NCI-H345 treated with DMSO at 0.1 percent for 48 hours (cell line): ENCODE data around the gene TRPM2.

ENCODE experiments used
- DNase-seq: peaks from one replicate; lab custom pipeline; 2025; ENCODE audit not compliant: unreplicated experiment; lab: John Stamatoyannopoulos, UW

The TRPM2 gene

DNA sequence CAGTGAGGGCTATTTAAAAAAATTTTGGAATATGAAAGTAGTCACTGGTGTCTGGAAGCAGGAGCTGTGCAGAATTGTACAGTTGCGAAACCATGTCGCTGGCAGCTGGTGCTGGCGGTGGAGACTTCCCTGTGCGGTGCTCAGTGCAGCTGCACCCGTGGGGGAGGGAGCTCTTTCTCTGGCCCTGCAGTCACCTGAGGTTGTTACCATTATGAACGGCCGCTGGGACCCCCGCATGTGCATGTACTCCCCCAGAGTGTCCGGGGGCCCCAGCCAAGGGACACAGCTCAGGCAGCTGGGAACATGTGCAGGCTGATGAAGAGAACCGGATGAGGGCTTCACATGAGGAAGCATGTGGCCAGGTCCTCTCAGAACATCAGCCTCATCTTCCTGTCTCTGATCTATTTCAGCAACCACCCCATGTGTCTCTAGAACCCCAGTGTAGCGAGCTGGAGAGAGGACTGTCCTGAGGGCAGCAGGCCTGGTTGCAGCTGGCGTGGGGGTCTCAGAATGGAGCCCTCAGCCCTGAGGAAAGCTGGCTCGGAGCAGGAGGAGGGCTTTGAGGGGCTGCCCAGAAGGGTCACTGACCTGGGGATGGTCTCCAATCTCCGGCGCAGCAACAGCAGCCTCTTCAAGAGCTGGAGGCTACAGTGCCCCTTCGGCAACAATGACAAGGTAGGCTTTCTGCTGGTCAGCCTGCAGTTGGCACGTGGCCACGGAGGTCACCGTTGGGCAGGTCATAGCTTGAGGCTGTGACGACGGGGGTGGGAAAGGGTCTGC is at the start of gene TRPM2:
TRPM2 (plus strand) TSS at position 431 of the 780 bp plus-strand sequence; CDS start at position 511, 80 bp downstream.
- no peak for DNase-seq

DNA sequence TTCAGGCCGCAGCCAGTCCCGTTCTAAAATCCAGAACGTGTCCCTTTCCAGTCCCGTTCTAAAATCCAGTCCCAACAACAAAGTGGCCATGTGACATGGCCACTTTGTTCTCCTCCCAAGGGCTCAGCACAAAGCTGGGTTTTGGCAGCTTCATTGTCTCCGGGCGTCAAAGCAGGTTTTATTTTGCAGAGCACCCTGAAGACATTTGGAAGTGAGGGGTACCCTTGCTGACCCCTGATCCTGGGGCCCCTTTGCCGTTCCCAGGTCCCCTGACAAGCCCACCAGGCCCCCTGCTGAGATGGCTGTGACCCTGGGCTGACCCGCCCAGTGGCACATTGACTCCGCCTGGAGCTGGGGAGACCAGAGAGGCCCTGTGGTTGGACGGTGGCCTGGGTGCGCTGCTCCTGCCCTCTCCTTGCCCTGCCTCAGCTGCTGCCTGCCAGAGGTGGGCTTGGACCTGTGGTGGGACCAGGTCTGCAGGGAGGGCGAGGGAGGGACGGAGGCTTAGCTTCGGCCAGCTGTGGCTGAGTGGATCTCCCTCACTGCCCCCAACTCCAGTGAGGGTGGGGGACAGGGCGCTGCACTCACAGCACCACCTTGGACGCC is 49.3 kb upstream of the TRPM2 start:
- DNase-seq: no peak

DNA sequence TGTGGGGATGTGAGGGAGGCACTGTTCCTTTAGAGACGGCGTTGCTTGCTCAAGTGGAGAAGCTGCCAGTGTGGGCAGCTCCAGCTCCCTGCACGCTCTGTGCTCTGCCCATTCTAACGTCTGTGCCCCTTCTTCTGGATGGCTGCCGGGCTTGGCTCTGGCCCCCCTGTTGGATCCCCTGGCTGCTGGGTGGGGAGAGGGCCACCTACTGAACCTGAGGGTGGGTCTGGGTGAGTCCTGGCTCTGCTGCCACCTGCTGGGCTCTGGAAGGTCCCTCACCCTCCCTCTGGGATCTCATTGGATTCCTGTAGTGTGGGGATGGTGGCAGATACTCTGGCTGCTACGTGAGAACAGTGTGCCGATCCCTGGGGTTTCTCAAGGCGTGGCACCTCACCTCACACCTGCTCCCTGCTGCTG is 48.5 kb upstream of the TRPM2 start:
- DNase-seq: peak; percentile 8

DNA sequence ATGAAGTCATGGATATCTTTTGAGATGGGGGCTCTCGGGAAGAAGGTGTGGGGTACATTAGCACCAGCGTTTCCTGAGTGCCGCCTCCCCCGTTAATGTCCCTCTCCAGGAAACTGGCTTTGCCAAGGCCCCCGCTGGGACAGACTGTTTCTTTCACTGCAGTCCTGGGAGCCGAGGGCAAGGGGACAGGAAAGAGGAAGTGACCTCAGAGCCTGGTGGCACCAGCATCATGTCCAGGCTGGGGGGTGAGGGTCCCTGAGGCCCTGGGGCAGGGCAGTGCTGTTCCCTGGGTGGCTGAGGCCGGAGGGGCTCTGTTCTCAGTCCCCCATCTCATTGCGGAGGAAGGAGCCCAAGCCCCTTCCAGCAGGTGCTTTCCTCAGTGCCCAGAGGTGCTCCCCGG is 47.7 kb upstream of the TRPM2 start:
- DNase-seq: no peak

DNA sequence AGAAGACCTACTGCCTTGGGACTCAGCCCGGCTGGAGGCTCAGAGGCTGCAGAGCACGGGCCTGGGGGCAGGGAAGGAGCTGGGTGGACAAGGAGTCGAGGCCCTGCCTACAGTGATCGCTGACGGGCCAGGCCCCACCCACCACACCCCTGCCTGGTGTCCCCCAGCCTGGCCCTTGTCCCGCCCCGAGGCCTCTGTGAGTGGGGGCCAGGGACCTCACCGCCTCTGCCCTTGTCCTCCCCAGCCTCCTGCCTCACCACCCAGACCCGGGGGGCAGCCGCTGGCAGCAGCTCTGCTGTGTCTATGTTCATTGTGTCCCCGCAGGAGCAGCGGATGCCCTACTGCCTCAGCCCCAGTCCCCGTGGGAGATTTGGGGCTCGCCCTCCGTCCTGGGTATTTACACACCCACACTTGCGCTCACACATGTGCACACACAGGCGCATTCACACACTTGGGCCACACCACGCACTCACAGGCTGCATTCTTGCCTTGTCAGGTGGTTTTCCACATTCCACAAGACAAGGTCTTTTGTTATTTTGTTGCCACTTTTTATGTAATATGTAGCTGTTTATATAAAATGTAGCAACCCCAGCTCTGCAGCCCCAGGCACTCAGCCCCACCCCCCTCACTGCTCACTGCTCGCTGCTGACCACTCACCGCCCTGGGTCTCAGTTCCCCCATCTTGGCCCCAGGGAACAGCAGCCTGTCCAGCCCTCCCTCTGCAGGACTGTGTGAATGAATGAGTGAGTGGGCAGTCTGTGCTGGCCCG is 46.3 kb upstream of the TRPM2 start:
- DNase-seq: no peak

DNA sequence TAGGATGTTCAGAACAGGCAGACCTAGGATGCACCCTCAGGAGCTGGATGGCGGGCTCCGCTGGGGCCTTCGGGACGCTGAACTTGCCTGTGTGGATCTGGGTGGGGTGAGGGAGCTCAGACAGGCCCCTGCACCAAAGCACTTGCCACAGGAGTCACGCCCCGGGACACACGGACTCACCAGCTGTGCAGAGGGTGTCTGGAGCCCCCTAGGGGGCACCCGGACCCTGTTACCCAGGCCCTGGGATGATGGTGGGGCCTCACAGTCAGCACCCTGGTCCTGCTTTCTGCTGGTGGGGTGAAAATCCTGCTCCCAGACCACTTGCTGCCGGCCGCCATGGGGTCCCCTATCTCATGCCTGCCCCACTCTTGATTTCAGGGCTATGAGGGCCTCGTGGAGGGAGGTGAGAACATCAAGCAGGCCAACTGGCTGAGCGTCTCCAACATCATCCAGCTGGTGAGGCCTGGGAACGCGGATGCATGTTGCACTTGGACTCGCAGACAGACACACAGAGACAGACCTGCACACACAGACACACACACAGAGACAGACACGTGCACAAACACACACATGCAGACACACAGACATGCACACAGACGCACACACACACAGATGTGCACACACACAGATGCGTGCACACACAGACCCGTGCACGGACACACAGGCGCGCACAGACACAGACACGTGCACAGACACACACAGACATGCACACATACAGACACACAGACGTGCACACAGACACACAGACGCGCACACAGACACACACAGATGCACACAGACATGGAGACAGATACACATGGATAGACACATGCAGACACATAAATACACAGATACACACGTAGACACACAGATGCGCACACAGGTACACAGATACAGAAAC is 42.6 kb upstream of the TRPM2 start:
- no peak for DNase-seq

DNA sequence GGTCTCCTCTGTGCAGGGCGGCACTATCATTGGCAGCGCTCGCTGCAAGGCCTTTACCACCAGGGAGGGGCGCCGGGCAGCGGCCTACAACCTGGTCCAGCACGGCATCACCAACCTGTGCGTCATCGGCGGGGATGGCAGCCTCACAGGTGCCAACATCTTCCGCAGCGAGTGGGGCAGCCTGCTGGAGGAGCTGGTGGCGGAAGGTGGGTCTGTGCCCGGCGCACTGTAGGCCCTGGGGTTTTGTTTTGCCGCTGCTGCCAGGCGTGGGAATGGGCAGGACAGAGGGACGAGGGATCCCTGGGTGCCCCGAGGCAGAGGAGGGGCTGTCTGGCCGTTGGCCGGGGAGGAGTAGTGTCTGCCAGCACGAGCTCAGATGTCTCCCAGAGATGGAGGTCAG is 41.3 kb upstream of the TRPM2 start:
- DNase-seq: no peak

DNA sequence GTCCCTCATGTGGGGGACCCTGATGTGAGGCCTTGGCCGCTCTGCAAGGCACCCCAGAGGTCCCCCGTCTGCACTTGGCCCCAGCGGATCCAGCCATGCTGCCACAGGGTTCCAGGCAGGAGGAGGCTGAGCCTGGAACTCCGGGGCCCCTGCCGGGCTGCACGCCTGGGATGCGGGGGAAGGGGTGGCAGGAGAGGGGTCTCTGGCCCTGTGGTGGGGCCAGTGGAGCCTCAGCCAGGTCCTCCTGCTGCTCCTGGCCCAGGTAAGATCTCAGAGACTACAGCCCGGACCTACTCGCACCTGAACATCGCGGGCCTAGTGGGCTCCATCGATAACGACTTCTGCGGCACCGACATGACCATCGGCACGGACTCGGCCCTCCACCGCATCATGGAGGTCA is 40.7 kb upstream of the TRPM2 start:
- no peak for DNase-seq

DNA sequence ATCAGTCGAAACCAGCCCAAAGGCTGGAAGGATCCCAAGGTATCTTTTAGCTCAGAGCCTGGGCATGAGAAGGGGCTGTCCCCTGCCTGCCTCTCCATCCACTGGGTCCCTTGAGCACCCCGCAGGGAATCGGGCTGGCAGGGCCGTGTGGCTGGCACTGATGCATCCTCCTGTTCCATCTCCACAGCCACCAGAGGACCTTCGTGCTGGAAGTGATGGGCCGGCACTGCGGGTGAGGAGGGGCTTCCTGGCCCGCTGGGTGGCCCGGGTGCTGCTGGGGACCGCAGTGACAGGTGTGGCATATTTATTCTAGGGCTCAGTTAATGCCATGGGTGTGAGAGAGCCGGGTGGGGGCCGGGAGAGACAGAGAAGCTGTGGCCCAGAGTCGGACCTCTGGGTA is 40.0 kb upstream of the TRPM2 start:
- no peak for DNase-seq

DNA sequence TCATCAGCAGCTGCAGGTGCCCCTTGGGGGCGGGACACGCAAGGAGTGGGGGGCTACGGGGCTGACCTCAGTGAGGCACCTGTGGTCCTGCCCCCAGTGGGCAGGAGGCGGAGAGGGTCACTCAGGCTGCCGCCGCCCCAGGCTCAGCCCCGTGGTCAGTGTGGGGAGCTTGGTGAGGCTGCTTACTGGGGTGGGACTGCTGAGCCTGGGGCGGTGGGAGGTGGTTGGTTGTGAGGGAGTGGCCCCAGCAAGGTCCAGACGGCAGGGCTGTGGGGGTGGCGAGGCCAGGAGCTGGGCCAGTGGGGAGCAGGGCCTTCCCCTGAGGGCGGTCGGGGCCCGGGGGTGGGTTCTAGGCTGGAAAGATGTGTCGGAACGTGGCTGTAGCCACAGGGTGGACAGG is 39.3 kb upstream of the TRPM2 start:
- no peak for DNase-seq

DNA sequence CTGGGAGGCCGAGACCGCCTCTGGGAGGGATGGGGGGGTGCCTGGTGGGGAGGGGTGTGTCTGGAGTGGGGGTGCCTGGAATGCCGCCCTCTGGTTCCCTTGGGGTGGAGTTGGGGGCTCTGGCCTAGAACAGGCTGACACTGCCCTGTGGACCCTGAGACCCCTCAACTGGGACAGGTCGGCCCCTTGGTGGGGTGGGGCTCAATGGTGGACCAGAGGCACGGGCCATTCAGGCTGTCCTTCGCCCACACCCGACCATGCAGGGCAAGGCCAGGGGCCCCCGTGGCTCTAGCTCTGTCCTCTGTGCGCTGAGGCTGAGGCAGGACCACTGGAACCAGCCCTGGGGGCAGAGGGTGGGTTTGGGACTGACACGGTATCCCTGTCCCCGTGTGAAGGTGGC is 38.9 kb upstream of the TRPM2 start:
- DNase-seq: no peak

DNA sequence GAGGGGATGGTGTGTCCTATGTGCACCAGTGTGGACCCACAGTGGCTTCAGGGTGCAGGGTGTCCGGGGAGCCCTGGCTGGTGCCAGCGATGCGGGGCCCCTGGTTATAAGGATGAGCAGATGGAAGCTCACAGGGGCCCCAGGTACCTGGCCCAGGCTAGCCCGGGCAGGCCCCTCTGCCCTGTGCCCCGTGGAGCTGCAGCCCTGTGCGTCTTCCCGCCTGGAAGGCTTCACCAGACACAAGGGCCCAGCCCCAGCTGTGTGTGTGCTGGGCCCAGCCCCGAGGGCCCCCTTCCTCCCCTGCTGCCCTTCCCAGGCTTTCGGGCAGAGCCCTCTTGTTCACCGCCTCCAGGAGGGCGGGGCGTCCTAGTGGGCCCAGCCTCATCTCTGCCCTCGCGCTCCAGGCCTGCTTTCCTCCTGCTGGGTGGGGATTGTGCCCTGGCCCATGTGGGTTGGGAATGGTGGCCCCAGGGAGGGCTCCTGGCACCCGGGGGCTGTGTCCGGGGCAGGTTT is 37.7 kb upstream of the TRPM2 start:
- no peak for DNase-seq

DNA sequence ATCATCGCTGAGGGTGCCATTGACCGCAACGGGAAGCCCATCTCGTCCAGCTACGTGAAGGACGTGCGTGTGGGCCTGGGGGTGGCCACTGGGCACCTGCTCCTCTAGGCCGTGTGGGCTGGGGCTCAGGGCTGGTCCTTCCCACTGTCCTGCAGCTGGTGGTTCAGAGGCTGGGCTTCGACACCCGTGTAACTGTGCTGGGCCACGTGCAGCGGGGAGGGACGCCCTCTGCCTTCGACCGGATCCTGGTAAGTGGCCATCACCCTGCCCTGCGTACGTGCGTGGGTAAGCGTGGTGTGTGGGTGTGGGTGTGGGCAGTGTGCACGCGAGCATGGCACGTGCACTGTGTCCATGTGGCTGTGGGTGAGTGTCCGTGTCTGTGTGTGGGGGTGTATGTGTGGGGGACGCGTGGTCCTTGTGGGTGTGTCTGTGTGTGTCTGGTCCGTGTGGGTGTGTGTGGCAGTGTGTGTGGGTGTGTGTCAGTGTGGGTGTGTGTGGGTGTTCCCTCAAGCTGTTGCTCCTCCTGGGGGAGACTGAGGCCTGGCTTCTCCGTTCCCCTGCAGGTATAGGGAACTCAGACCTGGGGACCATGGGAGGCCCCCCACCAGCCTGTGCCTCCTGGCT is 37.0 kb upstream of the TRPM2 start:
- no peak for DNase-seq

DNA sequence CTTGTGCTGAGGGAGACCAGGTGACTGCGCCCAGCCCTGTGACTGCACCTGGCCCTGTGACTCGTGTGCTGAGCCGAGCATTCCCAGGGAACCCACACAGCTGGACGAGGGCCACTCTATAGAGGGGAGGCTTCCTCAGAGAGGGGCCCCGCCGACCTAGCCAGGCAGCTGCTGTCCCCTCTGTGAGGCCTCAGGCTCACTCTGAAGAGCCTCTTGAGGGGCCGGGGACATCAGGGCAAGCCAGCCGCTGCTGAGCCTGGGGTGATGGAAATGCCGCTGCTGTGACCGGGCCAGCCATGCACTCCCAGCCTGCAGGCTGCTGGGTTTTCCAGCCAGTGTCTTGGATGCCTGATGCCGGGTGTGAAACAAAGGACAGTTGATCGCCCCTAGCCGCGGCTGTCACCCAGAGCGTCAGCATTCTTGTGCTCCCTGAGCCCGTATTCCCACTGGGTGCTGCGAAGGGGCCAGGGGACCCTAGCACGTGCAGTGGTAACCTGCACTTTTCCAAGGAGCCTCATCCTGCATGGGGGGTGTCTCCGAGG is 36.1 kb upstream of the TRPM2 start:
- DNase-seq: no peak

DNA sequence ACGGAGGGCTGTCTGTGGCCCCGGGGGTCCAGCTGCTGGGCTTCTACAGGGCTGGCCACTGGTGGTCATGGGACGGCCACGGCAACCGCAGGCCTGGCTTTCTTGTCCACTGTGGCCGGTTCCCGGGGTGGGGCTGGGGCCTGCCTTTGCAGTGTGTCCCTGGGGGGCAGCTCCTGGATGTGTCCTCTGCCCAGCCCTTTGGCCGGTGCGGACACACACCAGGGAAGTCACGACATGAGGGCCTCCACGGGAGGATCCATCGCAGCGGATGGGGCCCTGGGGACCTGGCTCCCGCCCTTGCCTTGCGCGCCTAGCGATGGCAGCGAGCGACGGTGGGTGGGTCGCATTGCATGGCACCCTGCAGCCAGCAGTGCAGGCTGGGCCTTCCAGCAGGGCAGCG is 35.5 kb upstream of the TRPM2 start:
- no peak for DNase-seq

DNA sequence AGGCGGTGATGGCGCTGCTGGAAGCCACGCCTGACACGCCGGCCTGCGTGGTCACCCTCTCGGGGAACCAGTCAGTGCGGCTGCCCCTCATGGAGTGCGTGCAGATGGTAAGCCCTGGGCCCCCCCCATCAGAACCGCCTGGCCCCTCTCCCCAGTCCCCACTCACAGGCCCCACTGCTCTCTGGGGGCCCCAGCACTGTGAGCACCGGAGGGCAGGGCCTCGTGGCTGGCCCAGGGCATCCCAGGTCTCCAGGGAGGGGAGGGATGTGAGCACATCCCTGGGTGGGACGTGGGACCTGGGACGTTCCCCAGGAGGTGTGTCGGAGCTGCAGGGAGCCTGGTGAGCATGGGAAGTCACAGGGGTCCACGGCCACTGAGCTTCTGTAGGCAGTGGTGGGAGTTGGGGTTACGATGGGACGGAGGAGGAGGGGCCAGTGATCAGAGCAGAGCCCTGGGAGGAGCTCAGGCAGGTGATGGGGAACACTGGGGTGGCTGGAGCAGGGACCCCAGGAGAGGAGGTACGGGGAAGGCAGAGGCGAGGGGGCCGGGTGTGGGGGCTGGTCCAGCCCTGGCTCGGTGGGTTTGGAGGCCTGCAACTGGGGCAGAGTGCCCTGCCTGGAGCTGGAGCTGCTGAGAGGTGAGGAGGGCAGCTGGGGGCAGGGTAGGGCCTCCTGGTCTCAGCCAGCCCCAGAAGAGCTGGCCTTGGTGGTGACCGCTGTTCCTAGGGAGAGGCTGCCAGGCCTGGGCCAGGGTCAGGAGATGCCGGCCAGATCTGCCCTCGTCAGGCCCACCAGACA is 34.7 kb upstream of the TRPM2 start:
- DNase-seq: no peak

DNA sequence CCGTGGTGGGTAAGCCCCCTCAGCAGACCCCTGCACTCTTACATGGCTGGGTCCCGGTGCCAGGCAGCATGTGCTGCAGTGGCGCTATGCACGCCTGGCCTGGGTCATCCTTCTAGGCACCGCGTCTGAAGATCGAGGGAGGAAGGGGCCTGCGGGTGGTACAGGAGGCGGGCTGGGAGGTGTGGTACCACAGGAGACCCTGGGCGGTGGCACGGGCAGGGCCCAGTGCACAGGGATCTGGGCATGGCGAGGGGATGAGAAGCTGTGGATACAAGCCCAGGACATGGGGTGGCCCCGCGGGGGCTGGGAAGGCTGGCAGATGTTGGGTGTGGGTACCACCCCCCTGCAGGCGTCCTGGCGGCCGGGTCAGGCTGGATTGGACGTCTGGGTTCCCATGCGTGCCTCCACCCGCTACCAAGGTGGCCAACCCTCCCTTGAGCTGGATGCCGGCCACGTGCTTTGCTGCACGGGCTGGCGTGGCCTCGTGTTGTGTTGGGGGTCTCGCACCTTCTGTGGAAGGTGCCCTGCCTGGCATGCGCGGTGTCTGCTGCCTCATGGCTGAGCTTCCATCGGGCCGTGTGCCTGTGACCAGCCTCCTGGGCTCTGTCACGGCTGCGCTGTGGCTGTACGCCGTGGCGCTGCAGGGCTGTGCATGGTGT is 33.9 kb upstream of the TRPM2 start:
- no peak for DNase-seq

DNA sequence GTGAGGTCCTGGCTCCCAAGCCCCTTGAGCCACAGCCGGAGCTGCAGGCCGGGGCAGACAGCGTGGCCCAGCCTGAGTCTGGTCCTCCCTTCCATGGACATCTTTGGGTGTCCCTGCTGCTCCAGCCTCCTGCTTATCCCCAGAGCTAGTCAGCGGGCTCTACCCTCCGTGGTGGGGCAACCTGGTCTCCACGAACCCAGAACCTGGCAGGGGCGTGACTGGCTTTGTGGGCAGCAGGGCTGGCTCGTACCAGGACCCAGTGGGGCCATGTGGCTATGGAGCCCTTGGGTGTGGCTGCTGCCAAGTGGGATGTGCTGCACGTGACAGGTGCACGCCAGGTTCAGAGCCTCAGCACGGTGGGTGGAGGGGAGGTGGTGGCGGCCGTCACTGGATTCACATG is 32.6 kb upstream of the TRPM2 start:
- DNase-seq: no peak
